ENCODE data around the gene NUP107.
"Not testable (repeated sequence)": the region's sequence is repeated elsewhere in the genome, so short reads cannot be mapped to it uniquely, and the experiment has no call there.

The NUP107 gene

GRCh38 chr12:68686595-68687521 is at the start of gene NUP107:
TSS of gene NUP107 (plus strand) at chr12:68686978. CDS start at chr12:68687066, 88 bp downstream.
- peak; percentile 98 for DNase-seq (ENCODE audit: low spot score)

- DNase-seq (ENCODE audit: low spot score), result not testable (repeated sequence)
Measured at GRCh38 chr12:68637439-68637838, 49.3 kb upstream of the NUP107 start.

DNA sequence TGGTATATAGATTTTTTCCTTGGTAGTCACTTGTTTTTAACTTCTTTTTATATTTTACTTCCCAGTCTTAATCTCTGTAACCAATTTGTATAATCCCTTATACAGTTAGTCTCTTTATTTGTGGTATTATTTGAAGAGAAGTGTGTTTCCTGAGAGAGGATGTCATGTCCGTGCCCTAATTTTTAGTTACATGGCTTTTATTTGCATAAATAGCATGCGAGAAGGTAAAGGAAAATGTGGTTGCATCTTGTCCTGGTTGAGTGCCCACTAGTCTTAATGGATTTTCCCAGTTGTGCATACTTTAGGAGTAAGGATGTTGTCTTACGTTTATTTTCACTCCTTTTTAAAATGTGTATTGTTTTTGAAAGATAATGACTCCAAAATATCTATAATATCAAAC is 48.6 kb upstream of the NUP107 start:
- DNase-seq (ENCODE audit: low spot score), result no peak

DNA sequence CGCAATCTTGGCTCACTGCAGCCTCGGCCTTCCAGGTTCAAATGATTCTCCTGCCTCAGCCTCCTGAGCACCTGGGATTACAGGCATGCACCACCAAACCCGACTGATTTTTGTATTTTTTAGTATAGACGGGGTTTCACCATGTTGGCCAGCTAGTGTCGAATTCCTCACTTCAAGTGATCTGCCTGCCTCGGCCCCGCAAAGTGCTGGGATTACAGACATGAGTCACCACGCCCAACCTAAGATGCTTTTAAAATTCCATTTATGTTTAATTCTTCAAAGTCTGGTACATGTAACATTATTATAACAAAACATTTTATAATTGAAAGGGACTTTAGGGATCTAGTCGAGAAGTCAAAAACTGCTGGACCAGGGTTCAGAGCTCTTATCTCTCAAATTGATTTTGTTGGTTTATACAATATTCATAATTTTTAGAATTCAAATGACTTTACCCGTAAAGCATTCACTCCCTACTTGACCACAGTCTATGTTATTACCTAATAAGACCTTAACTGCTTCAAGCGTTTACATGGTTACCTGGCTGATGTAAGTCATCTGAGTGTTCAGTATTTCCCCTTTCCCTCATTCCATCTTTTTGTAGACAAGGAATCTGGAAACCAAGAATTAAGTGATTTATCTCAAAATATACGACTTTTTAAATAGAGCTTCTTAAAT is 47.9 kb upstream of the NUP107 start:
- no peak for DNase-seq (ENCODE audit: low spot score)

GRCh38 chr12:68639396-68639767 is 47.4 kb upstream of the NUP107 start:
- DNase-seq (ENCODE audit: low spot score), result no peak

DNA sequence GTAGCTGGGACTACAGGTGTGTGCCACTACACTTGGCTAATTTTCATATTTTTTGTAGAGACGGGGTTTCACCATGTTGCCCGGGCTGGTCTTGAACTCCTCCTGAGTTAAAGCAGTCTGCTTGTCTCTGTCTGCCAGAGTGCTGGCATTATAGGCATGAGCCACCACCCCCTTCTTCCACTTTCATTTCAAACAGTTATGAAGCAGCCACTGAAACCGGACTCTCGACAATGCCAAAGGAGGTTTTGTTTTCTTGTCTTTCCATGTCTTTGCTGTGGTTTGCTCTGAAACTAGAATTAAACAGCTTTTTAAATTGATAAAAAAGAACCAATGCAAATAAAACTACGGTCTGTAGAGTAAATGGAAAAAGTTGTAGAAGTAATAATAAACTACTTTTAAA is 45.6 kb upstream of the NUP107 start:
- no peak for DNase-seq (ENCODE audit: low spot score)

DNA sequence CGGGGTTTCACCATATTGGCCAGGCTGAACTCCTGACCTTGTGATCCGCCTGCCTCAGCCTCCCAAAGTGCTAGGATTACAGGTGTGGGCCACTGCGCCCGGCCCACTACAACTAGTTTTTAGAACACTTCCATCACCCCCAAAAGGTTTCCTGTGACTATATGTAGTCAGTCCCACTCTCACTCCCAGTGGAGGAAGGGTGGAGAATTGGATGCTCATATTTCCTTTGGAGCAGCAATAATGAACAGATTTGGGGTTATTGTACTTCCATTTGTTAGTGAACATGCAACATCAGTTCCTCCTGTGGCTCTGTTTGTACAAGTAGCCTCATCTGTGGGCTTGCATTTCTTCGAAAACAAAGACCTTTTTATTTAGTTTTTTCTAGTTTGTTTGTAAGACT is 40.3 kb upstream of the NUP107 start:
- DNase-seq (ENCODE audit: low spot score), result no peak

DNA sequence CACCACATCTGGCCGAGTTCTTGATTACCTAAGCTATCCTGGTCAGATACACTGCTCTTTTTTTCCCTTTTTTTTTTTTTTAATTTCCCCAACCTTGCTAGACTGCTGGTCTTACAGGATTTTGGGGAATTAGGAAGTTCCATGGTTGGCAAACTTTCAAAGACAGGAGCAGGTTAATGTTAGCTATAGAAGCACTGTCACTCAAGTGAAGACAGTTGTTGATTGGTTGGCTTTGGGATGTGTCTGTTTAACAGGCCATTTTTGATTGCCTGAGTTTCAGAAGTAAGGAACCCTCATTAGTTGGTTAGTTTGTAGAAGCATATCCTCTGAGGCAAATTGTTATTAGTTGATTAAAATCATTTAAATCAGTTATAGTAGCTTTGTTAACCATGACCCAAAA is 39.3 kb upstream of the NUP107 start:
- DNase-seq (ENCODE audit: low spot score), result no peak

- DNase-seq (ENCODE audit: low spot score), result no peak
Measured at GRCh38 chr12:68648179-68648578, 38.6 kb upstream of the NUP107 start.

DNA sequence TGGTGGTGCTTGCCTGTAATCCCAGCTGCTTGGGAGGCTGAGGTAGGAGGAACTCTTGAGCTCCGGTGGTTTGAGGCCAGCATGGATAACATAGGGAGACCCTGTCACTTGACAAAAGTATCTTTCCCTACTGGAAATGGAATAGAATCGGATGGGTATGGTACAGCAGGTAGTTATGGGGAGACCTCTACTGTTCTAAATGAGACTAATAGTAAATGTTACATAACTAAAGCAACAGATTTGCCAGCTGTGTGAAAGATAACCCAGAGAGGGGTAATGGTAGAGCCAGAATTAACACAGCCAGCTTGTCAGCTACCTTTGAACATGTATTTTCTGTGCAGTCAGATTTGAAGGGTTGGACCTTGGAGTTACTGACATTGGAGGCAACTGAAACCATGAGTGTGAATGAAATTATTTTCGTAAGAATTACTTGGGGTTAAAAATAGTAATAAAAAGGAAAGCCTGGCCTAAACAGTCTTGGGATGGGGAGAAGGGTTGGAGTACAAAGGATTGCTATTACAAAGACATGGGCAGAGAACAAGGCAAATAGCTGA is 21.7 kb upstream of the NUP107 start:
- DNase-seq (ENCODE audit: low spot score), result no peak

DNA sequence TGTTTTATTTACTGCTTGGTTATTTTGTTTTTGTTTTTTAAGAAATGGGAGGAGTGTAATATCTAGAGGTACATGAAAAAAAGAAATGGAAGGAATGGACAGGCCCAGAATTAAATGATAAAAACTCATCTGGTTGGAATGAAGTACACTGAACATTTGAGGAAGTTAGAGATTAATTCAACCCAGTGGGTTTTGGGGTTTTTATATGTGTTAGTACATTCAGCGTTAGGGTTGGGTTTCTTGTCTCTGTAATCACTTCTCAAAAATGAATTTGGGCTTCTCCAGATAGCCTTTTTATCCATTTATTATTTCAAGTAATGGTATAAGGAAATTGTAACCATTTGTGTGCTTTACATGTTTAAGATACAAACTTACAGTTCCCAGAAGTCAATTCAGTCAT is 19.5 kb upstream of the NUP107 start:
- no peak for DNase-seq (ENCODE audit: low spot score)

DNA sequence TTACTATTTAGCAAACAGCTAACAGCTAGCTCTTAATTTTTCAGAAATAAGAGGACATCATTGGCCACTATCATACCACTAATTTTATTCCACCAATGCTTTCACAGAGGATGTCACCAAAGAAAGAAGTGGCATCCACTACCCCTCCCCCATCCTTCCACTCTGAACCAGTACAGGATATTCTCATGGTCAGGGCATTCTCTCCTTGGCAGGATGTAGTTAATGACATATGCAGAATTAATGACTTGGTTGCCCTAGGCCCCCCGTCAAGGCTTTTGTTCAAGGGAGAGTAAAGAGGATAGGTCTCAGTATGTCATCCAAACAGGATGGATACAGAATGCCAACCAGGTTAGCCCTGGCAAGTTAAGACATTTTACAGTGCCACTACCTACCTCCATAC is 18.9 kb upstream of the NUP107 start:
- DNase-seq (ENCODE audit: low spot score), result no peak

- no peak for DNase-seq (ENCODE audit: low spot score)
Measured at GRCh38 chr12:68671179-68671578, 15.6 kb upstream of the NUP107 start.

DNA sequence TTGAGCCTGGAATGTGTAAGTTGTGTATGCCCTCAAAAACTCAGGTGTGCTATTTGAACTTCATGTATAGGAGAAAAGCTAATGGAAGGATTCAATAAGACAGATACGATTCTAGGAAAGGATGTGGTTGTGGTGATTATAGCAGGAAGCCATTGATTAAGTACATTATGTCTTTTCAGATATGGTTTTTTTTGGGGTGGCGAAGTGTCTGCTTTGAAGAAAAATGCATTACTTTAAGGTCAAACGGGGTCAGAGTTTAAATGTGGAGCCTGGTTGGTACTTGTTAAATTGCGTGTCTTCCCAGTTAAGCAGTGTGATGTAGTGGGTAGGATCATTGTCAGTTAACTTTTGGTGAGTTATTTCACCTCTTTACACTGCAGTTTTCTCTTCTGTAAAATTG is 13.0 kb upstream of the NUP107 start:
- no peak for DNase-seq (ENCODE audit: low spot score)

- no peak for DNase-seq (ENCODE audit: low spot score)
Measured at GRCh38 chr12:68674376-68674775, 12.4 kb upstream of the NUP107 start.

GRCh38 chr12:68675101-68675842 is 11.5 kb upstream of the NUP107 start:
- no peak for DNase-seq (ENCODE audit: low spot score)

DNA sequence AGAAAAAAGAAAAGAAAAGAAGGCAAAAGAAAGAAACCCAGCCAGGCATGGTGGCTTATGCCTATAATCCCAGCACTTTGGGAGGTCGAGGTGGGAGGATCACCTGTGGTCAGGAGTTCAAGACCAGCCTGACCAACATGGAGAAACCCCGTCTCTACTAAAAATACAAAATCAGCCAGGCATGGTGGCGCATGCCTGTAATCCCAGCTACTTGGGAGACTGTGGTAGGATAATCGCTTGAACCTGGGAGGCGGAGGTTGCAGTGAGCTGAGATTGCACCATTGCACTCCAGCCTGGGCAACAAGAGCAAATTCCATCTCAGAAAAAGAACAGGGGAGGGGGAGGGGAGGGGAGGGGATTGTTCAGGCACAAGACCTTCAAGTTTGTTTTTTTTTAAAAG is 9.9 kb upstream of the NUP107 start:
- DNase-seq (ENCODE audit: low spot score), result not testable (repeated sequence)

DNA sequence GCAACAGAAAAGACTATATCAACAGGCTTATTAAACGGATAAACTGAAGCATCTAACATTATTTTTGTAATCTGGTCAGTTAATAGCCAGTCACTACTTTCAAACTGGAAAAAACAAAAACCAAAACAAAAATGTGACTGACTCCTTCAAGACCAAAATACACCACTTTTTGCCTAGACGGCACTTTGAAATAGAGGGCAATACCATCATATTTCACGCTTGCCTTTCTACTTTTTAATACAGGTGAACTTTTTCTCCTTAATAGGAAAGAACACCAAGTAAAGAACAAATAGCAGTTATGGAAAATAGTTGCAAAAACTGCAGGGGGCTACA is 550 bp upstream of the NUP107 start:
- no peak for DNase-seq (ENCODE audit: low spot score)

GRCh38 chr12:68695454-68695853 is 8.7 kb downstream of the NUP107 start:
- DNase-seq (ENCODE audit: low spot score), result no peak

- no peak for DNase-seq (ENCODE audit: low spot score)
Measured at GRCh38 chr12:68699486-68699885, 12.7 kb downstream of the NUP107 start.

DNA sequence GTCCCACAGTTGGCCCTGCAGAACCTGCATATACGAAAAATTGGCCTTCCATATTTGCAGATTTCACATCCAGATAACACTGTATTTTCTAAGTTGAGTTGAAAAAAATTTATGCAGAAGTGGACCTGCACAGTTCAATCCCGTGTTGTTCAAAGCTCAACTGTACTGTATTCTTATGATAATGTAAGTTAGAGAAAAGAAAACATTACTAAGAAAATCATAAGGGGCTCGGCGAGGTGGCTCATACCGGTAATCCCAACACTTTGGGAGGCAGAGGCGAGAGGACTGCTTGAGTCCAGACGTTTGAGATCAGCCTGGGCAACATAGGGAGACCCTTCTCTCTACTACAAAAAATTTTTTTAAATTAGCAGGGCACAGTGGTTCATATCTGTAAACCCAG is 41.0 kb downstream of the NUP107 start:
- DNase-seq (ENCODE audit: low spot score), result no peak

GRCh38 chr12:68733661-68734071 is 46.9 kb downstream of the NUP107 start:
- no peak for DNase-seq (ENCODE audit: low spot score)

- DNase-seq (ENCODE audit: low spot score), result no peak
Measured at GRCh38 chr12:68739891-68740290, 53.1 kb downstream of the NUP107 start.

Data from left forelimb (tissue), 1 donor.